ENCODE measurements around the gene CD8A.

CD8A gene

GRCh38 chr2:86808315-86809161 is 17.8 kb upstream of the CD8A start:
- peak; percentile 62 for DNase-seq (ENCODE audit: low read depth)

GRCh38 chr2:86807468-86808275 is 17.0 kb upstream of the CD8A start:
- no peak for DNase-seq (ENCODE audit: low read depth)

GRCh38 chr2:86807133-86807467 is 16.4 kb upstream of the CD8A start:
- no peak for DNase-seq (ENCODE audit: low read depth)

GRCh38 chr2:86806059-86806857 is 15.5 kb upstream of the CD8A start:
- DNase-seq (ENCODE audit: low read depth): no peak

GRCh38 chr2:86800856-86801567 is 10.3 kb upstream of the CD8A start:
- no peak for DNase-seq (ENCODE audit: low read depth)

- DNase-seq (ENCODE audit: low read depth): no peak
Observed at GRCh38 chr2:86794861-86795260, 4.1 kb upstream of the CD8A start.

- no peak for DNase-seq (ENCODE audit: low read depth)
Observed at GRCh38 chr2:86793752-86794151, 3.0 kb upstream of the CD8A start.

- DNase-seq (ENCODE audit: low read depth): no peak
Observed at GRCh38 chr2:86791573-86791972, 860 bp upstream of the CD8A start.

GRCh38 chr2:86790134-86790675 is 508 bp downstream of the CD8A start:
- DNase-seq (ENCODE audit: low read depth): no peak

GRCh38 chr2:86789687-86790133 is 1.0 kb downstream of the CD8A start:
- no peak for DNase-seq (ENCODE audit: low read depth)

- DNase-seq (ENCODE audit: low read depth): no peak
Observed at GRCh38 chr2:86788881-86789686, 1.6 kb downstream of the CD8A start.

- DNase-seq (ENCODE audit: low read depth): no peak
Observed at GRCh38 chr2:86788165-86788564, 2.5 kb downstream of the CD8A start.

GRCh38 chr2:86787736-86788135 is 3.0 kb downstream of the CD8A start:
- DNase-seq (ENCODE audit: low read depth): no peak

GRCh38 chr2:86786001-86786536 is 4.6 kb downstream of the CD8A start:
- no peak for DNase-seq (ENCODE audit: low read depth)

GRCh38 chr2:86785456-86785855 is 5.3 kb downstream of the CD8A start:
- no peak for DNase-seq (ENCODE audit: low read depth)

- DNase-seq (ENCODE audit: low read depth): no peak
Observed at GRCh38 chr2:86783615-86784339, 6.9 kb downstream of the CD8A start.

- DNase-seq (ENCODE audit: low read depth): no peak
Observed at GRCh38 chr2:86782748-86783147, 8.0 kb downstream of the CD8A start.

GRCh38 chr2:86781363-86781762 is 9.3 kb downstream of the CD8A start:
- no peak for DNase-seq (ENCODE audit: low read depth)

- DNase-seq (ENCODE audit: low read depth): no peak
Observed at GRCh38 chr2:86779971-86780370, 10.7 kb downstream of the CD8A start.

- DNase-seq (ENCODE audit: low read depth): no peak
Observed at GRCh38 chr2:86778957-86779356, 11.8 kb downstream of the CD8A start.
